ENCODE data around the gene STAT1. TPM values are rescaled to one million over a fixed set of nuclear protein-coding genes. Genes with fewer than 3 reads are reported as not detected.
A peak's percentile ranks its signal among the peaks of the same experiment; 100 is the strongest.

The STAT1 gene
- total RNA-seq, 6 donors from 2014 or later, result 69.3 to 120 (median 83.1) TPM

- 70 to 71% methylated on average over 2 of the region's 2 CpGs for WGBS, 2 donors
- no peak overlapping the region for H3K27ac ChIP-seq
- H3K9me3 ChIP-seq, result no peaks in the 10 kb centered on the region
- TF ChIP-seq POLR2AphosphoS5 (IDR thresholded peaks at IDR 0.05) (no peak), CTCF (IDR thresholded peaks at IDR 0.05) (no peak), POLR2A (IDR thresholded peaks at IDR 0.05) (no peak), EP300 (IDR thresholded peaks at IDR 0.05) (no peak)
- H3K27me3 ChIP-seq, result no peaks in the 10 kb centered on the region
- no peak for ATAC-seq (ENCODE audit: low FRiP score in 2 of 2)
- H3K36me3 ChIP-seq, result no peaks in the 10 kb centered on the region
- peaks cover 0 to 14% (median 9%) of the 10 kb centered on the region in 4 donors for H3K4me1 ChIP-seq
- H3K4me3 ChIP-seq, result no peak overlapping the region
- DNase-seq, result no peak
Measured at GRCh38 chr2:191056228-191056627, 42.3 kb upstream of the STAT1 start.

GRCh38 chr2:191053256-191053655 lies 39.3 kb upstream of the STAT1 start:
- Histone ChIP-seq H3K9me3 (no peaks in the 10 kb centered on the region), H3K27me3 (no peaks in the 10 kb centered on the region), H3K27ac (no peak overlapping the region), H3K4me1 (peaks cover 6 to 19% (median 11%) of the 10 kb centered on the region in 4 donors), H3K36me3 (no peaks in the 10 kb centered on the region), H3K4me3 (no peak overlapping the region)
- 77% methylated on average over 6 of the region's 6 CpGs for WGBS, 2 donors
- TF ChIP-seq POLR2A (IDR thresholded peaks at IDR 0.05), result no peak
- no peak for TF ChIP-seq EP300 (IDR thresholded peaks at IDR 0.05)
- no peak for TF ChIP-seq POLR2AphosphoS5 (IDR thresholded peaks at IDR 0.05)
- TF ChIP-seq CTCF (IDR thresholded peaks at IDR 0.05), result no peak
- DNase-seq, result no peak
- no peak for ATAC-seq (ENCODE audit: low FRiP score in 2 of 2)

- no peaks in the 10 kb centered on the region for H3K9me3 ChIP-seq
- no peak overlapping the region for H3K4me3 ChIP-seq
- H3K27ac ChIP-seq, result no peak overlapping the region
- no peaks in the 10 kb centered on the region for H3K27me3 ChIP-seq
- H3K36me3 ChIP-seq, result no peaks in the 10 kb centered on the region
- DNase-seq, result no peak
- TF ChIP-seq CTCF (IDR thresholded peaks at IDR 0.05) (peak; percentile 50 to 77 (median 68)), EP300 (IDR thresholded peaks at IDR 0.05) (no peak)
- 11 to 24% methylated on average over 10 of the region's 10 CpGs for WGBS, 2 donors
- ATAC-seq (ENCODE audit: low FRiP score in 2 of 2), result peak in 1 of 2 donors; percentile 67
- H3K4me1 ChIP-seq, result peaks cover 6 to 19% (median 11%) of the 10 kb centered on the region in 4 donors
Measured at GRCh38 chr2:191051825-191052778, 38.1 kb upstream of the STAT1 start.

- no peak for DNase-seq
- TF ChIP-seq POLR2A (IDR thresholded peaks at IDR 0.05), result no peak
- TF ChIP-seq CTCF (IDR thresholded peaks at IDR 0.05), result no peak
- TF ChIP-seq EP300 (IDR thresholded peaks at IDR 0.05), result no peak
- TF ChIP-seq POLR2AphosphoS5 (IDR thresholded peaks at IDR 0.05), result no peak
- ATAC-seq (ENCODE audit: low FRiP score in 2 of 2), result no peak
- Histone ChIP-seq H3K27ac (no peak overlapping the region), H3K4me1 (peaks cover 6 to 19% (median 11%) of the 10 kb centered on the region in 4 donors), H3K9me3 (no peaks in the 10 kb centered on the region), H3K4me3 (no peak overlapping the region), H3K27me3 (no peaks in the 10 kb centered on the region), H3K36me3 (no peaks in the 10 kb centered on the region)
- WGBS, 2 donors, result 72 to 75% methylated on average over 3 of the region's 3 CpGs
Measured at GRCh38 chr2:191051177-191051576, 37.2 kb upstream of the STAT1 start.
